PC-9 (cell line): ENCODE measurements around the gene TMEM91. TPM values are rescaled to one million over a fixed set of nuclear protein-coding genes. Genes with fewer than 3 reads are reported as not detected.

Source experiments
- BruUV-seq: library from RNA; stranded (reverse); fragments of 400-500 nt; replicated peaks from 2 replicates; lab custom pipeline; 2021; lab: Mats Ljungman, UMichigan
- CTCF ChIA-PET: fragments of 300-600 bp; sonication (Branson Sonifier 250); formaldehyde crosslinking; loops from one replicate; lab custom pipeline; 2022; ENCODE audit warnings: antibody characterized with exemption; lab: Charles Lee
- POLR2A ChIA-PET: fragments of 300-600 bp; sonication (Branson Sonifier 250); formaldehyde crosslinking; loops from one replicate; lab custom pipeline; 2022; ENCODE audit warnings: antibody characterized with exemption; ENCODE audit not compliant: unreplicated experiment; lab: Charles Lee
- DNase-seq, 2 experiments: peaks; one replicate each; pipeline versions ENCODE4 v3.0.0 to v3.0.0-alpha.2; 2015 to 2022; ENCODE audit warnings: mixed read lengths in 1 of 2
- H2AFZ ChIP-seq: fragments of 200-600 bp; sonication (generic); 2 replicates; pipeline ENCODE4 v1.8.1; 2017; ENCODE audit warnings: antibody characterized with exemption
- H3F3A ChIP-seq: fragments of 200-600 bp; sonication (generic); 2 replicates; pipeline ENCODE4 v1.8.1; 2017; ENCODE audit warnings: antibody characterized with exemption, mild to moderate bottlenecking, low read depth; ENCODE audit not compliant: insufficient read depth
- H3K27ac ChIP-seq: fragments of 200-600 bp; sonication (generic); 2 replicates; pipeline ENCODE4 v1.6.1; 2016; ENCODE audit warnings: mixed run types
- H3K27me3 ChIP-seq: fragments of 200-600 bp; sonication (generic); 2 replicates; pipeline ENCODE4 v1.6.1; 2016; ENCODE audit warnings: low read depth, mixed run types; ENCODE audit not compliant: insufficient read depth
- H3K36me3 ChIP-seq: fragments of 200-600 bp; sonication (generic); 2 replicates; pipeline ENCODE4 v1.6.1; 2016; ENCODE audit warnings: low read depth, mixed run types
- H3K4me1 ChIP-seq: fragments of 200-600 bp; sonication (generic); replicated peaks from 2 replicates; pipeline ENCODE4 v1.6.1; 2016; ENCODE audit warnings: mixed run types; ENCODE audit not compliant: insufficient read depth
- H3K4me2 ChIP-seq: fragments of 200-600 bp; sonication (generic); 2 replicates; pipeline ENCODE4 v1.6.1; 2017; ENCODE audit warnings: mixed run types
- H3K4me3 ChIP-seq: fragments of 200-600 bp; sonication (generic); 2 replicates; pipeline ENCODE4 v1.6.1; 2016; ENCODE audit warnings: mixed run types
- H3K79me2 ChIP-seq: fragments of 200-600 bp; sonication (generic); 2 replicates; pipeline ENCODE4 v1.6.1; 2017; ENCODE audit warnings: low read depth, mixed run types
- H3K9me2 ChIP-seq: fragments of 200-600 bp; sonication (generic); 2 replicates; pipeline ENCODE4 v1.8.1; 2017; ENCODE audit warnings: mild to moderate bottlenecking; ENCODE audit not compliant: insufficient read depth
- H3K9me3 ChIP-seq: fragments of 200-600 bp; sonication (generic); 2 replicates; pipeline ENCODE4 v1.8.1; 2016; ENCODE audit warnings: low read depth; ENCODE audit not compliant: insufficient read depth
- H4K20me1 ChIP-seq: fragments of 200-600 bp; sonication (generic); 2 replicates; pipeline ENCODE4 v1.8.1; 2017; ENCODE audit not compliant: insufficient read depth
- EZH2 ChIP-seq: fragments of 200-600 bp; sonication (generic); IDR thresholded peaks from 2 replicates; pipeline ENCODE4 v1.8.0; 2017; ENCODE audit warnings: antibody characterized with exemption, low read depth
- intact Hi-C: fragments of 100-400 bp; cut with micrococcal nuclease; formaldehyde crosslinking; loops from one replicate; pipeline ENCODE4 v1.10.0; 2022; ENCODE audit not compliant: unreplicated experiment
- total RNA-seq: library from RNA; stranded (reverse); gene quantifications from 2 replicates; pipeline ENCODE4 v1.2.3, GENCODE V29; 2021
- TF ChIP-seq, protein P1 (sequence below): fragments of 200-600 bp; sonication (generic); conservative IDR thresholded peaks from 2 replicates; pipeline ENCODE4 v1.6.1; 2017; ENCODE audit warnings: mixed run types, antibody characterized with exemption, mild to moderate bottlenecking, moderate library complexity

TMEM91 gene
- total RNA-seq, 1 experiment from 2014 or later: 21.9 TPM

DNA sequence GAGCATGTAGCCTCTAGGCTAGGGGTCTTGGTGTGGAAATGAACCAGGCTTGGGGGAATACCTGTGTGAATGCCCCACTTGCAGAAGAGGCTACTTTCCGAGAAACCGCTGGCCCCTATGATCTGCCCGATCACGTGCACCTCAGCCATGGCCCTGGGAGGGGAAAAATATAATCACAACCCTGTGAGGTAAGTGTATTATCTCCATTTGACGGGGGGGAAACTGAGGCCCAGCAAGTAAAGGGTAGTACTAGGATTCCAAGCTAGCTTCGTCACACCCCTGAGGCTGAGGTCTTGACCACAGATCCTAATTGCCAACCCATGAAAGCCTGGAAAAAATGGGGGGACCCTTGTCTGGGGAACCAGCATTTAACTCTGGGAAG, 13.0 kb upstream of the TMEM91 start:
- TF ChIP-seq, protein P1, sequence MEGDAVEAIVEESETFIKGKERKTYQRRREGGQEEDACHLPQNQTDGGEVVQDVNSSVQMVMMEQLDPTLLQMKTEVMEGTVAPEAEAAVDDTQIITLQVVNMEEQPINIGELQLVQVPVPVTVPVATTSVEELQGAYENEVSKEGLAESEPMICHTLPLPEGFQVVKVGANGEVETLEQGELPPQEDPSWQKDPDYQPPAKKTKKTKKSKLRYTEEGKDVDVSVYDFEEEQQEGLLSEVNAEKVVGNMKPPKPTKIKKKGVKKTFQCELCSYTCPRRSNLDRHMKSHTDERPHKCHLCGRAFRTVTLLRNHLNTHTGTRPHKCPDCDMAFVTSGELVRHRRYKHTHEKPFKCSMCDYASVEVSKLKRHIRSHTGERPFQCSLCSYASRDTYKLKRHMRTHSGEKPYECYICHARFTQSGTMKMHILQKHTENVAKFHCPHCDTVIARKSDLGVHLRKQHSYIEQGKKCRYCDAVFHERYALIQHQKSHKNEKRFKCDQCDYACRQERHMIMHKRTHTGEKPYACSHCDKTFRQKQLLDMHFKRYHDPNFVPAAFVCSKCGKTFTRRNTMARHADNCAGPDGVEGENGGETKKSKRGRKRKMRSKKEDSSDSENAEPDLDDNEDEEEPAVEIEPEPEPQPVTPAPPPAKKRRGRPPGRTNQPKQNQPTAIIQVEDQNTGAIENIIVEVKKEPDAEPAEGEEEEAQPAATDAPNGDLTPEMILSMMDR: no peak
- TF ChIP-seq EZH2: no peak
- Histone ChIP-seq H3K4me3 (peak overlapping the region; percentile 78), H3K4me1 (peaks cover 21% of the 10 kb centered on the region), H2AFZ (peak overlapping the region; percentile 92), H4K20me1 (no peaks in the 10 kb centered on the region), H3K9me3 (no peaks in the 10 kb centered on the region), H3K36me3 (no peaks in the 10 kb centered on the region), H3K4me2 (peak overlapping the region; percentile 87), H3K27me3 (no peaks in the 10 kb centered on the region), H3F3A (peaks cover 5% of the 10 kb centered on the region; the same call in 1 of the 2 replicates), H3K27ac (peak overlapping the region; percentile 88), H3K79me2 (peaks cover 23% of the 10 kb centered on the region), H3K9me2 (no peaks in the 10 kb centered on the region)
- no peak for DNase-seq
- TSS peak; percentile 61 for BruUV-seq
- intact Hi-C loops: no loop called here
- ChIA-PET POLR2A (interaction anchor here (0.5 to 1.3 kb wide), 9 partner anchors 18 to 613 kb away, joined by 3 to 25 read pairs (median 4); partner anchors contain the start of genes ACTMAP, ERFL and HNRNPUL1), CTCF (interaction anchor here (1.2 kb wide), 1 partner anchor 10 kb away, joined by 10 read pairs; the partner anchor contains the start of gene TGFB1)

DNA sequence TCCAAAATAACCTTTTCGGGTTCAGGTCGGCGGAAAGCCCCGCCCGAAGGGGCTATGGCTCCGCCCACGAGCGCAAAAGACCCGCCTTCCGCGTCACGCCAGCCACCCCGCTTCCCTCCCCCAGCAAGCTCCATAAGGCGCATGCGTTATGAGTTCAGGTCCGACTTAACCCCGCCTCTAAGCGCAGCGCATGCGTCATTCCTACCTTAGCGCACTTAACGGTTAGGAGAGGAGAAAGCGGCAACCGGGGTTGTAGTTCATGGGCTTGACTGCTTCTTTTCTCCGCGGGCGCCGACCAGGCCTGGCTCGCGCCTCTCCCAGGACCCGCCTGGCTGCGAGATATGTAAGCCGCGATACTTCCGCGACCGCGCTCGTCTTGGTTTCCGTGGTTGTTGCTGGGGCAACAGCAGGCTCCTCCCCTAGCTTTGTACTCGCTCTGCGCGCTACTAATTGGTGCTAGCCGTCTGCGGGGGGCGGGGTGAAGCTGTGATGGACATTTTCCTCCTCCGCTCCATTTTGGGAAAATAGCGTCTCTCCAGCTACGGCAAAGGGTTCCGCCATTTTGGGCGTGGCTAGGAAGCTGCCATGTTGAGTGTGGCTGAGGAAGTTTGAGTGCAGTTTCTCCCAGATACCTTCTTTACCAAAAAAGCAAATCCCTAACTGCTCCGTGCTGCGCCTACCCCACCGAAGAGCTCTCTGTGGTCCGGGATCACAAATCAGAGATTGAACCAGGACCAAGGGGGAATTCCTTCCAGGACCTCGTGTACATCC, 12.4 kb upstream of the TMEM91 start, which contains the start of gene B9D2:
Gene B9D2, minus strand, starts transcription at position 397 of the 771 bp plus-strand sequence. CDS start 630 bp downstream, outside the sequence.
- peak within 1 kb of the TSS; percentile 92 for H2AFZ ChIP-seq
- no peaks in the 10 kb centered on the region for H3K27me3 ChIP-seq
- H4K20me1 ChIP-seq: no peaks in the 10 kb centered on the region
- intact Hi-C loops: no loop called here
- peak within 1 kb of the TSS; percentile 88 for H3K27ac ChIP-seq
- POLR2A ChIA-PET: interaction anchor here (0.5 to 1.3 kb wide), 11 partner anchors 17 to 758 kb away, joined by 3 to 25 read pairs (median 4); partner anchors contain the start of genes ACTMAP, ERFL and HNRNPUL1
- TSS peak; percentile 79 for BruUV-seq
- no peaks in the 10 kb centered on the region for H3K9me2 ChIP-seq
- TF ChIP-seq, protein P1: no peak
- TF ChIP-seq EZH2: no peak
- H3K4me2 ChIP-seq: peak within 1 kb of the TSS; percentile 87
- DNase-seq: peak; percentile 93 to 97
- CTCF ChIA-PET: interaction anchor here (1.2 kb wide), 1 partner anchor 11 kb away, joined by 10 read pairs; the partner anchor contains the start of gene TGFB1
- peaks cover 5% of the 10 kb centered on the region; the same call in 1 of the 2 replicates for H3F3A ChIP-seq
- H3K79me2 ChIP-seq: peaks cover 23% of the 10 kb centered on the region
- no peaks in the 10 kb centered on the region for H3K9me3 ChIP-seq
- H3K4me3 ChIP-seq: peak within 1 kb of the TSS; percentile 78
- H3K4me1 ChIP-seq: peaks cover 21% of the 10 kb centered on the region
- H3K36me3 ChIP-seq: no peaks in the 10 kb centered on the region

DNA sequence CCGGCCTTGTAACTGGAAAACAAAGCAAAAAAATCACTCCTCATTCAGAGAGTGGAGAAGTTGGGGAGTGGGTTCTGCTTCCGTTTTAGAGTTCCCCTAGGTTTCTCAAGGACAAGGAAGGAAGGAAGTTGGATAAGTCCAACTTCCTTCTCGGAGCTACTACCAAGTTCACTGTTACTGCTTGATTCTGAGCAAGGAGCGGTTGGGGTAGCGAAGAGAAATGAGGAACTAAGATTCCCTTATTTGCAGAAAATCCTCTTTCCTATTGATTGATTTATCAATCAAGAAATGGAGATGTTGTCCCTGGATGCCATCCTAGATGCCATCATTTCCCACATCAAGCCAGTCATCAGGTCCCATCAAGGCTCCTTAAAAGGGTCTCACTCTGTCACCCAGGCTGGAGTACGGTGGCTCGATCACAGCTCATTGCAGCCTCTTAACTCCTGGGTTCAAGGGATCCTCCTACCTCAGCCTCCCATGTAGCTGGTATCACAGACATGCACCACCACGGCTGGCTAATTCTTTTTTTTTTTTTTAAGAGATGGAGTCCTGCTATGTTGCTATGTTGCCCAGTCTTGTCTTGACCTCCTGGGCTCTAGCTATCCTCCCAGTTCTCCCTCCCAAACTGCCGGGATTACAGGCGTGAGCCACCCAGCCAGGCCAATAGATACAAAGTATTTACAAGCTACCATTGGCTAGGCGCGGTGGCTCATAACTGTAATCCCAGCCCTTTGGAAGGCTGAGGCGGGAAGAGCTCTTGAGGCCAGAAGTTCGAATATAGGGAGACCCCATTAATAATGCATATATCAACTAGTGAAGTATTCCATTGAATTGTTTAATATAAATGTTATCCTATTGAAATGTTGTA, 11.6 kb upstream of the TMEM91 start:
- Histone ChIP-seq H3K27me3 (no peaks in the 10 kb centered on the region), H3K36me3 (no peaks in the 10 kb centered on the region), H3K4me2 (peak overlapping the region; percentile 87), H3K4me1 (peaks cover 21% of the 10 kb centered on the region), H3K79me2 (peaks cover 23% of the 10 kb centered on the region), H2AFZ (peak overlapping the region; percentile 92), H3K4me3 (peak overlapping the region; percentile 78), H3K9me3 (no peaks in the 10 kb centered on the region), H3K9me2 (no peaks in the 10 kb centered on the region), H3F3A (peaks cover 5% of the 10 kb centered on the region; the same call in 1 of the 2 replicates), H4K20me1 (no peaks in the 10 kb centered on the region), H3K27ac (peak overlapping the region; percentile 88)
- CTCF ChIA-PET: interaction anchor here (0.5 to 0.7 kb wide), 4 partner anchors 13 to 160 kb away, joined by 3 to 6 read pairs (median 5); no protein-coding TSS in a partner anchor
- POLR2A ChIA-PET: interaction anchor here (0.6 to 1.3 kb wide), 4 partner anchors 35 to 750 kb away, joined by 3 to 25 read pairs (median 10); partner anchors contain the start of genes ACTMAP and HNRNPUL1
- BruUV-seq: no TSS peak
- TF ChIP-seq EZH2: no peak
- TF ChIP-seq, protein P1: no peak
- intact Hi-C loops: no loop called here
- DNase-seq: no peak
